Glomerular endothelial cell (primary cell): ENCODE measurements around the gene TNS2. TPM values are rescaled to one million over a fixed set of nuclear protein-coding genes. Genes with fewer than 3 reads are reported as not detected.

Experiments
- DNase-seq: peaks from one replicate; pipeline ENCODE4 v3.0.0-alpha.2; 2011; ENCODE audit warnings: low read depth, low spot score; ENCODE audit errors: extremely low read depth
- total RNA-seq: library from RNA; depleted of rRNA; stranded (reverse); fragments of >200 nt; gene quantifications from 2 replicates; pipeline ENCODE4 v1.2.3, GENCODE V29; 2015

The TNS2 gene
- total RNA-seq, 1 donor from 2014 or later, result 66.7 TPM

- no peak for DNase-seq
Observed at GRCh38 chr12:53055471-53056266, 5.8 kb downstream of the TNS2 start.

GRCh38 chr12:53056296-53056695 lies 6.4 kb downstream of the TNS2 start:
- DNase-seq, result no peak

GRCh38 chr12:53056901-53057300 lies 7.0 kb downstream of the TNS2 start:
- no peak for DNase-seq

- DNase-seq, result no peak
Observed at GRCh38 chr12:53057816-53058500, 8.1 kb downstream of the TNS2 start.

- no peak for DNase-seq
Observed at GRCh38 chr12:53058674-53059433, 9.0 kb downstream of the TNS2 start.

- DNase-seq, result no peak
Observed at GRCh38 chr12:53059434-53060063, 9.7 kb downstream of the TNS2 start.

GRCh38 chr12:53060064-53060720 lies 10.3 kb downstream of the TNS2 start:
- DNase-seq, result no peak

- no peak for DNase-seq
Observed at GRCh38 chr12:53060721-53061276, 10.9 kb downstream of the TNS2 start.

- no peak for DNase-seq
Observed at GRCh38 chr12:53061404-53062010, 11.6 kb downstream of the TNS2 start.

GRCh38 chr12:53062011-53062961 lies 12.4 kb downstream of the TNS2 start:
- DNase-seq, result no peak

- DNase-seq, result no peak
Observed at GRCh38 chr12:53062977-53063707, 13.3 kb downstream of the TNS2 start.

GRCh38 chr12:53063708-53064612 lies 14.1 kb downstream of the TNS2 start:
- DNase-seq, result no peak

GRCh38 chr12:53064613-53065436 lies 15.0 kb downstream of the TNS2 start:
- no peak for DNase-seq

GRCh38 chr12:53065470-53065869 lies 15.6 kb downstream of the TNS2 start:
- no peak for DNase-seq

GRCh38 chr12:53065975-53066931 lies 16.4 kb downstream of the TNS2 start:
- no peak for DNase-seq
